ENCODE data around the gene RPGRIP1L.

Gene RPGRIP1L

DNA sequence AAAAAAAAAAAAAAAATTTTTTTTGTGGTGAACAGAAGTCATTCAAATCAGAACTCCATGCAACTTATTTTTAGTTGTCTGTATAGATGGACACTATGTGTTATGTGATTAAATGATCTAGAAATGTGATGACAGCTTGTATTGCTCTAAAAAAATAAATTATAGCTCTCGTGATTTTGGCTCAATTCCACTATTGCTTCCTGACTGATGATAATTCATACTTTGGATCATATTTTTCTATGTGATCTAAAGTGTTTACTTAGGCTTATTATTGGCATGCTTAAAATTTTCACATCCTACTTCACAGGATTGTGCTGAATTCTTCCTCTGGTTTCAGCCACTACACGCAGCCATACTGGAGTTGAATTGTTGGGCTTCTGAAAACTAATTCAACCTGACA, 76.8 kb downstream of the RPGRIP1L start:
- Histone ChIP-seq H3K9me3 (no peaks in the 10 kb centered on the region), H3K27me3 (no peaks in the 10 kb centered on the region), H3K36me3 (no peaks in the 10 kb centered on the region), H3K4me1 (peaks cover 7% of the 10 kb centered on the region), H3K4me3 (ENCODE audit: low read depth, low read length) (no peak overlapping the region)
- DNase-seq: no peak
- TF ChIP-seq, protein P1, sequence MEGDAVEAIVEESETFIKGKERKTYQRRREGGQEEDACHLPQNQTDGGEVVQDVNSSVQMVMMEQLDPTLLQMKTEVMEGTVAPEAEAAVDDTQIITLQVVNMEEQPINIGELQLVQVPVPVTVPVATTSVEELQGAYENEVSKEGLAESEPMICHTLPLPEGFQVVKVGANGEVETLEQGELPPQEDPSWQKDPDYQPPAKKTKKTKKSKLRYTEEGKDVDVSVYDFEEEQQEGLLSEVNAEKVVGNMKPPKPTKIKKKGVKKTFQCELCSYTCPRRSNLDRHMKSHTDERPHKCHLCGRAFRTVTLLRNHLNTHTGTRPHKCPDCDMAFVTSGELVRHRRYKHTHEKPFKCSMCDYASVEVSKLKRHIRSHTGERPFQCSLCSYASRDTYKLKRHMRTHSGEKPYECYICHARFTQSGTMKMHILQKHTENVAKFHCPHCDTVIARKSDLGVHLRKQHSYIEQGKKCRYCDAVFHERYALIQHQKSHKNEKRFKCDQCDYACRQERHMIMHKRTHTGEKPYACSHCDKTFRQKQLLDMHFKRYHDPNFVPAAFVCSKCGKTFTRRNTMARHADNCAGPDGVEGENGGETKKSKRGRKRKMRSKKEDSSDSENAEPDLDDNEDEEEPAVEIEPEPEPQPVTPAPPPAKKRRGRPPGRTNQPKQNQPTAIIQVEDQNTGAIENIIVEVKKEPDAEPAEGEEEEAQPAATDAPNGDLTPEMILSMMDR (IDR thresholded peaks at IDR 0.05; ENCODE audit: low read depth, low read length): no peak

DNA sequence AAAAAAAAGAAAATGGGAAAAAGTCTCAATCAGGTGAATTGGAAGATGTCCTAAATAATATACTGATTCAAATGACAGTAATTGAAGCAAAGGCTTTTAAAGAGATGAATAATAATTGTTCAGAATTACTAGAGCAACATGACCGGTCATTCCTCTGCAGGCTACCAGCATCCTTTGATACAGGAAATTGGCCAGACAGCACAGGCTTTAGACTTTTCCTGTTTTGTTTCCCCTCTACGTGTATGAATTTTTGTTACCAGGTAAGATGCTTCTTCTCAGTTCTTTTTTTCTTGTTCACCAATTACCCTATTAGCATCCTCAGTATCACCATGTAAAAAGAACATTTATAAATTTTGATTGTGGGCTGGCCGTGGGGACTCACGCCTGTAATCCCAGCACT, 77.5 kb downstream of the RPGRIP1L start:
- Histone ChIP-seq H3K27me3 (no peaks in the 10 kb centered on the region), H3K4me1 (peaks cover 7% of the 10 kb centered on the region), H3K4me3 (ENCODE audit: low read depth, low read length) (no peak overlapping the region), H3K9me3 (no peaks in the 10 kb centered on the region), H3K36me3 (no peaks in the 10 kb centered on the region)
- no peak for DNase-seq
- TF ChIP-seq, protein P1 (IDR thresholded peaks at IDR 0.05; ENCODE audit: low read depth, low read length): no peak

DNA sequence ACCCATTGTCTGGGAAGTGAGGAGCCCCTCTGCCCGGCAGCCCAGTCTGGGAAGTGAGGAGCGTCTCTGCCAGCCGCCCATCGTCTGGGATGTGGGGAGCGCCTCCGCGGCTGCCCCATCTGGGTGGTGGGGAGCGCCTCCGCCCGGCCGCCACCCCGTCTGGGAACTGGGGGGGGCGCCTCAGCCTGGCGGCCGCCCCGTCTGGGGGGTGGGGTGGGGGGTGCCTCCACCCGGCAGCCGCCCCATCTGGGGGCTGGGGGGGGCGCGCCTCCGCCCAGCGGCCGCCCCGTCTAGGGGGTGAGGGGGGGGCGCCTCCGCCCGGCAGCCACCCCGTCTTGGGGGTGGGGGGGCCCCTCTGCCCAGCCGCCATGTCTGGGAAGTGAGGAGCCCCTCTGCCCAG, 78.4 kb downstream of the RPGRIP1L start:
- no peak for DNase-seq
- TF ChIP-seq, protein P1 (IDR thresholded peaks at IDR 0.05; ENCODE audit: low read depth, low read length): no peak

DNA sequence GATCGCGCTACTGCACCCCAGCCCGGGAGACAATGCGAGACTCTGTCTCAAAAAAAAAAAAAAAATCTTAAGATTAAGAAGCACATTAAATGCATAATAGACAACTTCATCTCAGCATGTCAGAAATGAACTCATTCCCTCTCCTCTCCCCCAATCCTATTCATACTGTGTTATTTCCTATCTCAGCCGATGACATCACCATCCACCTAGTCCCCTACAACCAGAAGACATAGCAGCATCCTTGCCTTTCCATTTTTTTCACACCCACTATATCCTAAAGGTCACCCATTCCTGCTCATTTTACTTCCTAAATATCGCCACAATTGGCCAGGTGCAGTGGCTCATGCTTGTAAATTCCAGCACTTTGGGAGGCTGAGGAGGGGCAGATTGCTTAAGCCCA, 81.3 kb downstream of the RPGRIP1L start:
- TF ChIP-seq, protein P1 (IDR thresholded peaks at IDR 0.05; ENCODE audit: low read depth, low read length): no peak
- H3K36me3 ChIP-seq: peaks cover 2% of the 10 kb centered on the region; the same call in 1 of the 2 replicates
- DNase-seq: no peak
- H3K9me3 ChIP-seq: no peaks in the 10 kb centered on the region
- H3K4me1 ChIP-seq: no peaks in the 10 kb centered on the region
- no peak overlapping the region for H3K4me3 ChIP-seq (ENCODE audit: low read depth, low read length)
- no peaks in the 10 kb centered on the region for H3K27me3 ChIP-seq

More for the DNA sequence above, 78.4 kb downstream of the RPGRIP1L start:
- peaks cover 7% of the 10 kb centered on the region for H3K4me1 ChIP-seq
- H3K27me3 ChIP-seq: no peaks in the 10 kb centered on the region
- no peaks in the 10 kb centered on the region for H3K36me3 ChIP-seq
- no peak overlapping the region for H3K4me3 ChIP-seq (ENCODE audit: low read depth, low read length)
- no peaks in the 10 kb centered on the region for H3K9me3 ChIP-seq

DNA sequence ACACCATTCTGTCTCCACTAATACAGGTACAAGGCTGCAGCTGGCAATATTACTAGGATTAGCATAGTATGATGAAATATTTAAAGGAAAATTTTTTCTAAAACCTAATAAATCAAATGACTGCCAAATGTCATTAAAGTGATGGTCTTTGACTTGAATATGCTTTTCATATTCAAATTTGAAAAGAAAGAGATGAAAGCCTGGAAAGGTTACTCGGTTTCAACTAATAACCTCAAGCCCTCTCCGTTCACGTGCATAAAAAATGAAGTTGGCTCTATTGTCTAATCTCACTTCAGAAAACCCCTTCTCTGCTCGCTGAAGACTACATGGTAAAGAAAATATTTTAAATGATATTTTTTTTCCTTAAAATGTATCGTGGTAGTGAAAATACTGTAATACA, 83.2 kb downstream of the RPGRIP1L start:
- DNase-seq: no peak
- no peaks in the 10 kb centered on the region for H3K4me1 ChIP-seq
- no peaks in the 10 kb centered on the region for H3K27me3 ChIP-seq
- H3K36me3 ChIP-seq: peaks cover 2% of the 10 kb centered on the region; the same call in 1 of the 2 replicates
- H3K4me3 ChIP-seq (ENCODE audit: low read depth, low read length): no peak overlapping the region
- no peaks in the 10 kb centered on the region for H3K9me3 ChIP-seq
- TF ChIP-seq, protein P1 (IDR thresholded peaks at IDR 0.05; ENCODE audit: low read depth, low read length): no peak

DNA sequence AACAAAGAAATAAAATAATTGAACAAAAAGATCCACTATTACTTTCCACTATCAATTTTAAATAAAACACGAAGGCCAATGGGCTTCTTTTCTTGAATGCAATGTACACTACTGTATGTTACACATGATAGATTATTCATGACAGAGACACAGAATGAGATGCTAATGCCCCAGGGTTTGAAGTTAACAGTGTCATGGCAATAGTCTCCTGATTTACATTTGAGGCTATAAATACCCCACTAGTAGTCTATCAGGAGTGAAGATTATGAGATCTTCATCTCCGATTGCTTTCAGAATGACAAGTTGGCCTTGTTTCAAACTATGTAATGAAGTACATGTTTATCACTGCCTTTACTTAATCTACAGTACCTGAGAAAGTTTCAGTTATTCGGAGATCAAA, 84.4 kb downstream of the RPGRIP1L start:
- Histone ChIP-seq H3K4me1 (no peaks in the 10 kb centered on the region), H3K9me3 (no peaks in the 10 kb centered on the region), H3K4me3 (ENCODE audit: low read depth, low read length) (no peak overlapping the region), H3K36me3 (peaks cover 2% of the 10 kb centered on the region; the same call in 1 of the 2 replicates), H3K27me3 (no peaks in the 10 kb centered on the region)
- TF ChIP-seq, protein P1 (IDR thresholded peaks at IDR 0.05; ENCODE audit: low read depth, low read length): no peak
- DNase-seq: no peak
